ENCODE results near the gene CDK2. TPM values are rescaled to one million over a fixed set of nuclear protein-coding genes. Genes with fewer than 3 reads are reported as not detected.
"Not testable (repeated sequence)": the region's sequence is repeated elsewhere in the genome, so short reads cannot be mapped to it uniquely, and the experiment has no call there.

Gene CDK2
- total and polyA plus RNA-seq, 3 experiments from 2014 or later: 8.2 to 125 (median 117) TPM

DNA sequence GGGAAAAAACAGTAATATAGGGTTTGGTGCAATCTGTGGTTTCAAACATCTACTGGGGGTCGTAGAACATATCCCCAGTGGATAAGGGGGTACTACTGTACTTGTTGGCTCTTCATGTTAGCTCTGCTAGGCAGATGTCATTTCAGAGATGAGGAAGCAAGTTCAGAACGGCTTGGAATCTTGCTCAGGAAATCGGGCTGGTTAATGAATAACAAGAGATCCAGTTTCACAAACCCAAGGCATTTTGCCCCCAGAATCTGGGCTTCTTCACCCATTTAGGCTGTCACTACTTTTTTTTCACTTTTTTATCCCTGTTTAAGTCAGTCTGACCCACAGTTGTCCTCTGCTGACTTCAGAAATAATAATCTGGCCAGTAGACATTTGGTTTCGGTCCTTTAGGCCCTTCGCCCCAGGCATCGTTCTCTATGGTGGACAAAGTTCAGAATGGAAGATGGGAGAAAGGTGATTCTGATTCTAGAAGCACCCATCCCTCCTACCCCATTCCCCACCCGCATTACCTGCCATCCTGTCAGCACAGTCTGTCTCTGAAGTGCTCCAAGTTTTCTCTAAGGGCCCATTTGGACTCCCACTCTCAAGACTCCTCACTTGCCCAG is 35.0 kb downstream of the CDK2 start:
- H3K27me3 ChIP-seq (ENCODE audit: insufficient read depth, low read length, poor library complexity, severe bottlenecking): no peaks in the 10 kb centered on the region
- H3K27ac ChIP-seq (ENCODE audit: low read depth, low read length): no peak overlapping the region
- DNase-seq: no peak
- H3K9me3 ChIP-seq (ENCODE audit: low read length): no peaks in the 10 kb centered on the region
- peaks cover 5% of the 10 kb centered on the region for H3K4me1 ChIP-seq (ENCODE audit: insufficient read depth, low read length)
- ChIA-PET POLR2A (no interaction called here), CTCF (no interaction called here)
- no peak overlapping the region for H3K4me3 ChIP-seq (ENCODE audit: low read length)
- Mint-ChIP-seq H3K27ac (no peak overlapping the region), H3K4me1 (peaks cover 8 to 16% (median 10%) of the 10 kb centered on the region in 3 donors), H3K36me3 (no peaks in the 10 kb centered on the region), H3K9me3 (no peaks in the 10 kb centered on the region), H3K4me3 (no peak overlapping the region), H3K27me3 (peaks cover 0 to 5% of the 10 kb centered on the region in 2 donors)
- no peaks in the 10 kb centered on the region for H3K36me3 ChIP-seq (ENCODE audit: insufficient read depth, low read length)

DNA sequence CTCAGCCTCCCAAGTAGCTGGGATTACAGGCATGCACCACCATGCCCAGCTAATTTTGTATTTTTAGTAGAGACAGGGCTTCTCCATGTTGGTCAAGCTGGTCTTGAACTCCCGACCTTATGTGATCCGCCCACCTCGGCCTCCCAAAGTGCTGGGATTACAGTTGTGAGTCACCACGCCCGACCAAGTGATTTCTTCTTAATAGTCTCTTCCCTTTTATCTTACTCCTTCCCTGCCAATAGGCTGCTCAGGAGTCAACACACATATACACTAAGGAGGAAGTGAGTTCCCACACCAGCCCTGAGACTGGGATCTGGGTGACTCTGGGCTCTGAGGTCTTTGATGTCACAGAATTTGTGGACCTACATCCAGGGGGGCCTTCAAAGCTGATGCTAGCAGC is 36.7 kb downstream of the CDK2 start:
- not testable (repeated sequence) for H3K27ac ChIP-seq (ENCODE audit: low read depth, low read length); H3K36me3 Mint-ChIP-seq; H3K9me3 Mint-ChIP-seq; DNase-seq; H3K4me3 ChIP-seq (ENCODE audit: low read length); H3K36me3 ChIP-seq (ENCODE audit: insufficient read depth, low read length); H3K27me3 ChIP-seq (ENCODE audit: insufficient read depth, low read length, poor library complexity, severe bottlenecking); H3K27me3 Mint-ChIP-seq; H3K9me3 ChIP-seq (ENCODE audit: low read length)
- peak overlapping the region in 1 of 8 donors; percentile 38 for H3K27ac Mint-ChIP-seq
- ChIA-PET CTCF (interaction anchor here (1.2 kb wide), 1 partner anchor 26 kb away, joined by 3 read pairs; no protein-coding TSS in a partner anchor), POLR2A (interaction anchor here (0.7 kb wide), 1 partner anchor 359 kb away, joined by 6 read pairs; no protein-coding TSS in a partner anchor)
- H3K4me1 ChIP-seq (ENCODE audit: insufficient read depth, low read length): peaks cover 11% of the 10 kb centered on the region
- H3K4me1 Mint-ChIP-seq: peaks cover 16 to 26% (median 17%) of the 10 kb centered on the region in 3 donors
- H3K4me3 Mint-ChIP-seq: peak overlapping the region in 1 of 7 donors; percentile 10

DNA sequence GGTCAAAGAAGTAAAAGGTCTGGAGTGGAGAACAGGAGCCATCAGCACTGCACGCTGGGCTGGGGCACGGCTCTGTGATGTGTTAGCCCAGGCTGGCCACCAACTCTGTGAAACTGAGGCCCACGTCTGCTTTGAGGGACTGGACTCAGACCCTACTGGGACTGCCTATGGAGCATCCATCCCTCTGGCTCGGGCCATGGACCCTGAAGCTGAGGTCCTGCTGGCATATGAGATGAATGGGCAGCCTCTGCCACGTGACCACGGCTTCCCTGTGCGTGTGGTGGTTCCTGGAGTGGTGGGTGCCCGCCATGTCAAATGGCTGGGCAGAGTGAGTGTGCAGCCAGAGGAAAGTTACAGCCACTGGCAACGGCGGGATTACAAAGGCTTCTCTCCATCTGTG is 37.6 kb downstream of the CDK2 start:
- ChIA-PET POLR2A (no interaction called here), CTCF (interaction anchor here (1.2 kb wide), 1 partner anchor 25 kb away, joined by 3 read pairs; no protein-coding TSS in a partner anchor)
- Histone ChIP-seq H3K4me1 (ENCODE audit: insufficient read depth, low read length) (peaks cover 11% of the 10 kb centered on the region), H3K36me3 (ENCODE audit: insufficient read depth, low read length) (no peaks in the 10 kb centered on the region), H3K9me3 (ENCODE audit: low read length) (no peaks in the 10 kb centered on the region), H3K27me3 (ENCODE audit: insufficient read depth, low read length, poor library complexity, severe bottlenecking) (no peaks in the 10 kb centered on the region), H3K4me3 (ENCODE audit: low read length) (no peak overlapping the region), H3K27ac (ENCODE audit: low read depth, low read length) (no peak overlapping the region)
- no peak for DNase-seq
- Mint-ChIP-seq H3K27ac (no peak overlapping the region), H3K36me3 (no peaks in the 10 kb centered on the region), H3K4me3 (peak overlapping the region in 2 of 7 donors; percentile 36 to 55), H3K4me1 (peaks cover 19 to 32% (median 20%) of the 10 kb centered on the region in 3 donors), H3K9me3 (no peaks in the 10 kb centered on the region), H3K27me3 (peaks cover 0 to 5% of the 10 kb centered on the region in 2 donors)

DNA sequence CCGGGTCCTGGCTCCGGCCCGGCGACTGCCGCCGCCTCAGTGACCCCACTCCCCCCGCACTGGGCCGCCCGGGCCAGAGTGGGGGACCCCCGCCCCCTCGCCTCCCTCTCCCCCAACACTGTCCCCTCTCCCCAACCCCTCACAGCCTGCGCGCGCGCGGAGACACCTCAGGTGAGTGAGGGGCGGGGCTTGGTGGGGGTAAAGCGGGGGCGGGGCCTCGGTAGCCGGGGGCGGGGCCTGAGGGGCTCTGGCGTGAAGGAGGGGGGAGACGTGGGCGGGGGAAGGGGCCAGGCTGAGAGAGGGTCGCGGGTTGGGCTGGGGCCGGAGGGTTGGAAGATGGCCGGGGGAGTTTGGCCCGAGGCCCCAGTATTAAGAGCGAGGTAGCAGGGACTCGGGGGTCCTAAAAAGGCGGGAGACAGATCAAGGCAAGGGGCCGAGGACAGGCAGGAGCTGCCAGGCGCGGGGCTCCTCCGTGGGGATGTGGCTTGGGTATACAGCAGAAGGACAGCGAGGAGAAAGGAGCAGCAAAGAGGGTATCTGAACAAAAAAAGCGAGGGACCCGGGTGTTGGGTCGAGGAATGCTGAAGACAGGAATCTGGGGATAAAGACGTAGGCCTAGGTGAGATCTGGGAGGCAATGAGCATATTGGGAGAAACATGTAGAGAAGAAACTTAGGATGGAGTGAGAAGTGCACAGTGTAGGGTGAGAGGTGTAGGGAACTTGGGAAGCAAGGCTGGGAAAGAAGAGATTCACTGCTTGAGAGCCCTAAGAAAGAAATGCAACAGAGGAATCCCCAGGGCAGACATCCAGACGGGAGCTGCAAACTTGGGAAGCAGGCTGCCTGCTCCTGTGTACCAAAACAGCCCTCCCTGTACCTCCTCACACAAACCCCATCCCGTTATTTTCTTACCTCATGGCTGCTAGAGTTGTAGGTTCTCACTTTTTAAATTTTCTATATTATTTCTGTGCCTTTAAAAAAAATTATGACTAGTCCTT is 41.2 kb downstream of the CDK2 start:
- H3K9me3 Mint-ChIP-seq: no peaks in the 10 kb centered on the region
- ChIA-PET CTCF (interaction anchor here (0.8 kb wide), 1 partner anchor 12 kb away, joined by 4 read pairs; no protein-coding TSS in a partner anchor), POLR2A (interaction anchor here (0.8 to 1.7 kb wide), 2 partner anchors 34 to 264 kb away, joined by 6 to 7 read pairs; partner anchors contain the start of gene RAB5B)
- peaks cover 11% of the 10 kb centered on the region for H3K4me1 ChIP-seq (ENCODE audit: insufficient read depth, low read length)
- H3K27ac Mint-ChIP-seq: peak overlapping the region in 7 of 8 donors; percentile 5 to 94 (median 89)
- no peaks in the 10 kb centered on the region for H3K36me3 ChIP-seq (ENCODE audit: insufficient read depth, low read length)
- DNase-seq: peak; percentile 47 to 77 (median 66)
- peak overlapping the region; percentile 75 to 92 (median 85) for H3K4me3 Mint-ChIP-seq
- H3K27me3 Mint-ChIP-seq: peaks cover 0 to 2% of the 10 kb centered on the region in 2 donors
- H3K4me1 Mint-ChIP-seq: peaks cover 17 to 28% (median 19%) of the 10 kb centered on the region in 3 donors
- H3K36me3 Mint-ChIP-seq: peaks cover 0 to 5% (median 1%) of the 10 kb centered on the region in 3 donors
- H3K27me3 ChIP-seq (ENCODE audit: insufficient read depth, low read length, poor library complexity, severe bottlenecking): no peaks in the 10 kb centered on the region
- peak overlapping the region; percentile 45 for H3K27ac ChIP-seq (ENCODE audit: low read depth, low read length)
- H3K4me3 ChIP-seq (ENCODE audit: low read length): peak overlapping the region; percentile 61
- no peaks in the 10 kb centered on the region for H3K9me3 ChIP-seq (ENCODE audit: low read length)

DNA sequence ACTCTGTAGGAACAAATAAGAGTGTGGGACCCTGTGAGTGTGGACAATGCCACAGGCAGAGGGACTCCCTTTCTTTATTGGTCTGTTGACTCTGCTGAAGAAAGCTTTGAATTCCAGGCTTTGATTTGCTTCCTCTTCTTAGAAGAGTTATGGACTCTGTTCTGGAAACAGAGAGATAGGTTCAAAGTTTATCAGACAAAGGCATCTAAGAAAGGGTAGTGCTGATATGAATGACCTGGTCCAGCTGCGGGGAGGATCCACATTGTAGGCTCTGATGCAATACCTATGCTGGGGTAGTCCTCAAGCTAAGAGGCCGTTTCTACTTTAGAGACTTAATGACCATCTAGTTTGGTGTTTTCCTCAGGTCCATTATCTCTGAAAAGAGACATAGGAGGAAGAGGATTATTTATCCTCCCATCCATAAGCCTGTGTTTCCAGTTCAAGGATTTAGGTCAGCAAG is 43.5 kb downstream of the CDK2 start:
- peaks cover 2 to 5% (median 3%) of the 10 kb centered on the region in 3 donors for H3K36me3 Mint-ChIP-seq
- ChIA-PET CTCF (no interaction called here), POLR2A (no interaction called here)
- DNase-seq: no peak
- no peaks in the 10 kb centered on the region for H3K36me3 ChIP-seq (ENCODE audit: insufficient read depth, low read length)
- H3K9me3 ChIP-seq (ENCODE audit: low read length): no peaks in the 10 kb centered on the region
- H3K27me3 Mint-ChIP-seq: peaks cover 0 to 2% of the 10 kb centered on the region in 2 donors
- H3K27ac Mint-ChIP-seq: no peak overlapping the region
- H3K27me3 ChIP-seq (ENCODE audit: insufficient read depth, low read length, poor library complexity, severe bottlenecking): no peaks in the 10 kb centered on the region
- H3K9me3 Mint-ChIP-seq: no peaks in the 10 kb centered on the region
- no peak overlapping the region for H3K4me3 ChIP-seq (ENCODE audit: low read length)
- peaks cover 11% of the 10 kb centered on the region for H3K4me1 ChIP-seq (ENCODE audit: insufficient read depth, low read length)
- peaks cover 17 to 25% (median 19%) of the 10 kb centered on the region in 3 donors for H3K4me1 Mint-ChIP-seq
- peak overlapping the region in 2 of 7 donors; percentile 13 to 79 for H3K4me3 Mint-ChIP-seq
- H3K27ac ChIP-seq (ENCODE audit: low read depth, low read length): no peak overlapping the region

DNA sequence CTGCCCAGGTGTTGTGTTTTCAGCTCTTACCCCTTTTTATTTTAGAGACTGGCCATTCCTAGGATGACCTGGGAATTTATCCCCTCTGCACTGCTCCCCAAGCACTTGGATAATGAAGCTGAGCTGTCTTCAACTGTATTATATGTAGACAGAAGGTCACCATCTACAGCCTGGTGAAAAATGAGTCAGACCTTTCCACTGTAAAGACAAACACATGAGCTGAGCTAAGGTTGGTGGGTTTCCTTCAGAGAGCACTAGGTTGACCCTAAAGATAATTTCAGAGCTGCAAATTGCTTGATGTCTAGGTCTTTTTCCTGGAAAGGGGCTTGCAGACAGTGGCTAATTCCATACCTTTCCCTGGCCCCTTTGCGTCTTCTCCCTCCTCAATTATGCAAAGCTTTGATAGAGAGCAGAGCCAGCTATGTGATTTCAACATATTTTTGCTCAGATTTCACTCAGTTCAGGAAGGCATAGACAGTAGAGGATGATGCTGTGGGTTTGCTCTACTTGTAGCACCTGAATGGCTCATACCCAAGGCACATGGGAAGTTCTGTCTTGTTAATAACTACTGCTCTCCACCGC is 45.0 kb downstream of the CDK2 start:
- H3K27me3 Mint-ChIP-seq: peaks cover 0 to 2% of the 10 kb centered on the region in 2 donors
- no peaks in the 10 kb centered on the region for H3K9me3 ChIP-seq (ENCODE audit: low read length)
- H3K27ac Mint-ChIP-seq: peak overlapping the region in 1 of 8 donors; percentile 39
- peaks cover 2 to 5% (median 3%) of the 10 kb centered on the region in 3 donors for H3K36me3 Mint-ChIP-seq
- ChIA-PET CTCF (interaction anchor here (1.3 to 3.6 kb wide), 2 partner anchors 16 to 18 kb away, joined by 3 to 19 read pairs; partner anchors contain the start of gene SUOX), POLR2A (interaction anchor here (0.5 kb wide), 1 partner anchor 72 kb away, joined by 4 read pairs; no protein-coding TSS in a partner anchor)
- H3K36me3 ChIP-seq (ENCODE audit: insufficient read depth, low read length): no peaks in the 10 kb centered on the region
- no peak overlapping the region for H3K27ac ChIP-seq (ENCODE audit: low read depth, low read length)
- H3K4me3 ChIP-seq (ENCODE audit: low read length): no peak overlapping the region
- peaks cover 11% of the 10 kb centered on the region for H3K4me1 ChIP-seq (ENCODE audit: insufficient read depth, low read length)
- no peak overlapping the region for H3K4me3 Mint-ChIP-seq
- no peak for DNase-seq
- H3K4me1 Mint-ChIP-seq: peaks cover 12 to 17% (median 16%) of the 10 kb centered on the region in 3 donors
- H3K27me3 ChIP-seq (ENCODE audit: insufficient read depth, low read length, poor library complexity, severe bottlenecking): no peaks in the 10 kb centered on the region
- H3K9me3 Mint-ChIP-seq: no peaks in the 10 kb centered on the region

DNA sequence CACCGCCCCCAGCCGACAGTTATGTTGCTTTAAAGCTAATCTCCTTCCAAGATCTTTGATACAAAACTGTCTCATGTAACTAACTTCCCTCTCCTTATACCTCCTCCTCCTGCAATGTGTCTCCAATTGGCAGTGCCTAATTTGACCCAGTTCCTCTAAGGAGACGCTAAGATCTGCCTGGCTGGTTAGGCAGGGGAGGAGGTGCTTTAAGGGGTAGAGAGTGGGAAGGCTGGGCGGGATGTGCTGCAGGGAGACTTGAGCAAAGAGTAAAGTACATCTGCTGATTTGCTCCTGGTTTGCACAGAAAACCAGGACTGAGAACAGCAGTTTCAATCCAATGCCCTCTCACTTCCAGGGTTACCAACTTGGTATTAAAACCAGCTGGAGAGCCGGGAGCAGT is 46.9 kb downstream of the CDK2 start:
- H3K36me3 ChIP-seq (ENCODE audit: insufficient read depth, low read length): no peaks in the 10 kb centered on the region
- H3K4me3 ChIP-seq (ENCODE audit: low read length): no peak overlapping the region
- ChIA-PET CTCF (interaction anchor here (1.2 to 3.6 kb wide), 2 partner anchors 16 to 18 kb away, joined by 4 to 19 read pairs; partner anchors contain the start of gene SUOX), POLR2A (no interaction called here)
- Mint-ChIP-seq H3K4me3 (no peak overlapping the region), H3K27ac (no peak overlapping the region), H3K27me3 (peaks cover 0 to 2% of the 10 kb centered on the region in 2 donors), H3K4me1 (peaks cover 3 to 6% (median 3%) of the 10 kb centered on the region in 3 donors), H3K9me3 (no peaks in the 10 kb centered on the region), H3K36me3 (peaks cover 2 to 6% (median 5%) of the 10 kb centered on the region in 3 donors)
- DNase-seq: no peak
- no peak overlapping the region for H3K27ac ChIP-seq (ENCODE audit: low read depth, low read length)
- no peaks in the 10 kb centered on the region for H3K27me3 ChIP-seq (ENCODE audit: insufficient read depth, low read length, poor library complexity, severe bottlenecking)
- no peaks in the 10 kb centered on the region for H3K9me3 ChIP-seq (ENCODE audit: low read length)
- no peaks in the 10 kb centered on the region for H3K4me1 ChIP-seq (ENCODE audit: insufficient read depth, low read length)
